Activated T-cell treated with anti-CD3 and anti-CD28 coated beads for 48 hours (primary cell): Measurements from ENCODE around the gene ARHGAP15.

Source experiments
- DNase-seq: peaks from one replicate; pipeline ENCODE4 v3.0.0-alpha.2; 2020; ENCODE audit warnings: low read depth

ARHGAP15 gene

DNA sequence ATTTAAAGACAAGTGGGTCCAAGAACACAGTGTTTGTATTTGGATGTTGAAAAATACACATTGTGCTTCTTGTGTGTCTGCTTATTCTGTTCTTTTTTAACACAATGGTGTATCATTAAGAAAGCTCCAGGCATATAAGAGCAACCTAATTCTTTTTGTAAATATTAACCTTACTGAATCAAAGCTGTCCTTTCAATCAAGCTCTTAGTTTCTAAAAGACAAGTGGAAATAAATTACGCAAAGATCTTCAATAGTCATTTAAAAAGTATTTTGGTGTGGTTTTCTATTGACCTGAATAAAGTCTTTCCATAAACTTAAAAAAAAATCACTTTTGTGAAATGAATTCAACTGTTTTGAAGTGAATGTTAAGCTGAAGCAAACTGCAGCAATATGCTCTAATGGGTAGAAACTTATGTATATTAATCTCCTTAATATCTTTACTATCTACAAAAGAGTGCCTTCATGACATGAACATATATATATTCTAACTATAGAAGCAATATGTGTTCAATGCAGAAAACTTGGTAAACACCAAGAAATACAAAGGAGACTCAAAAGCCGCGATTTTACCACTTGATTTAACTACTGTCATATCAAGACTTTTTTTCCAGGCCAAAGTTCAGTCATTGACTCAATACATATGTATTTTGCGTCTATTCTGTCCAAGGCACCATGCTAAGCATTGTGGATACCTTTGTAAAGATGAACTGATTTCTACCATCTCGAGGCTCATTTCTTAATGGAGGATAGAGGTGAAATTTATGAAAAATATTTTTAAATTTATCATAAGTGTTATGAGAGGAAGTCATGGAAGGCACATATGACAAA lies 97.7 kb downstream of the ARHGAP15 start:
- DNase-seq = no peak

- DNase-seq = no peak
Observed at GRCh38 chr2:143229411-143229810, 100.2 kb downstream of the ARHGAP15 start.

- no peak for DNase-seq
Observed at GRCh38 chr2:143229952-143230351, 100.7 kb downstream of the ARHGAP15 start.

DNA sequence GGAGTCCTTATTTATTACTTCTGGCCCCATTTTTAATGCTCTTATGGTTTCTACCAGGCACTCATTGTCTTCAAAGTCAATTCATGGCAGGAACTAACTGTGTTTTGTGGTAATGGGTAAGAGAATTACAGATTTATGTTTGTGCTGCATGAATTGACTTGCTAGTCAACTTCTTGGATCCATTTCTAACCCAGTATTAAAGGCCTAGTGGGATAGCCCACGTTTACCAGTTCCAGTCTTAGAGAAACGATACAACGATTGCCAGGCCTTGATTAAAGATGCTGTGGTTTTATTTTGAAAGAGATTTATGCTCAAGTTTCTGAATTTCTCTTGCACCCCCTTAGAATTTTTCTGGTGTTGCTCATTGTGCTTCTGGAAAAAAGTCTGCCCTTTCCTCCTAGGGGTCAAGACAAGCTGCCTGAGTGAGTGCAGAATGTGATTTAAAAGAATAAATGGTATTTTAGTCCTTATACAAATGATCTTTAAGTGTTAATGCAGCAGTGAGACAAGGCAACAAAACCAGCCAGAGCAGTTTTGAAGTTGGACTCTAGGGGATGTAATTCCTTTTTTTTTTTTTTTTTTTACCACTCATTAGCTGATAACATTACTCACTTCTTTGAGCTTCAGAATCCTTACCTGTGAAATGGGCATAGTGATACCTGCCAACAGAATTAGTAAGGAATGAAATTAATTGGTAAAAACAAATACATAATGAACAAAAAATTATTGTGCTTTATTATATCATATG lies 101.5 kb downstream of the ARHGAP15 start:
- no peak for DNase-seq

DNA sequence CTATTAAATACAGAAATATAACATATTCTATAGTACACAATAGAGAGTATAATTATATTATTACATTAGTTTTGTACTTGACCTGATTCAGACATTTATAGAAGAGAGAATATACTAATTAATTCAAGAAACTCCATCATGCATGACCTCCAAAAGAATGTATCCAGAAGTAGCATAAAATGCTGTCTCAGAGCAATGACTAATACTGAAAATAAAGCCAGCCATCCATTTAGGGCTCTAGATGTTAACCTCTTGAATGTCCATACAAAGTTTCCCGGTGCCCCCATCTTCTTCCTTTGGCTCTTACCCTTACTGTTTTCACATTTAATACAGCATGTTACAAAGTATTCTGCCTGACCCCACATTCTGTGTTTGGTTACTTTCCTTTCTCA lies 102.0 kb downstream of the ARHGAP15 start:
- no peak for DNase-seq

GRCh38 chr2:143237146-143237777 lies 108.0 kb downstream of the ARHGAP15 start:
- DNase-seq = no peak

- DNase-seq = no peak
Observed at GRCh38 chr2:143241403-143242088, 112.3 kb downstream of the ARHGAP15 start.

GRCh38 chr2:143246246-143246645 lies 117.0 kb downstream of the ARHGAP15 start:
- no peak for DNase-seq

GRCh38 chr2:143246815-143247744 lies 117.9 kb downstream of the ARHGAP15 start:
- no peak for DNase-seq

- no peak for DNase-seq
Observed at GRCh38 chr2:143248631-143249030, 119.4 kb downstream of the ARHGAP15 start.

GRCh38 chr2:143251681-143252080 lies 122.5 kb downstream of the ARHGAP15 start:
- DNase-seq = no peak

GRCh38 chr2:143252138-143252907 lies 123.1 kb downstream of the ARHGAP15 start:
- no peak for DNase-seq

DNA sequence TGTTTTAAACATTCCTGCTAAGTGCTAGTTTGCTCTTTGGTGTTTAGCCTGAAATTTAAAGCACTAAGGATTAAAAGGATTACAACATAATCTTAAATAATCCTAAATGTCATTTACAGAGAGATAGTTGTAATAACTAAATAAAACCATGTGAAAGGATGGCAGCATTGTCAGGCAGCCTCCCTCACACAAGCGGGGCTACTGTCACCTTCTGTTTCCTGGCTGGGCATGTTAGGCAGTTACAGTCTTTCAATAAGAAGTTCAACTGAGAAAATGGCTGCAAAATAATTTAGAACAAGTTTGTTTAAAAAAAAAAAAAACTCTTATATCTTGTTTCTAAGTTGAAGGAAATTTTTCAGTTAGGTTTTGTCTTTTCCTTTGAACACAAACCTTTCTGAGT lies 124.9 kb downstream of the ARHGAP15 start:
- no peak for DNase-seq

GRCh38 chr2:143255086-143255485 lies 125.9 kb downstream of the ARHGAP15 start:
- DNase-seq = no peak

- no peak for DNase-seq
Observed at GRCh38 chr2:143255899-143256298, 126.7 kb downstream of the ARHGAP15 start.

- no peak for DNase-seq
Observed at GRCh38 chr2:143258126-143258892, 129.1 kb downstream of the ARHGAP15 start.

DNA sequence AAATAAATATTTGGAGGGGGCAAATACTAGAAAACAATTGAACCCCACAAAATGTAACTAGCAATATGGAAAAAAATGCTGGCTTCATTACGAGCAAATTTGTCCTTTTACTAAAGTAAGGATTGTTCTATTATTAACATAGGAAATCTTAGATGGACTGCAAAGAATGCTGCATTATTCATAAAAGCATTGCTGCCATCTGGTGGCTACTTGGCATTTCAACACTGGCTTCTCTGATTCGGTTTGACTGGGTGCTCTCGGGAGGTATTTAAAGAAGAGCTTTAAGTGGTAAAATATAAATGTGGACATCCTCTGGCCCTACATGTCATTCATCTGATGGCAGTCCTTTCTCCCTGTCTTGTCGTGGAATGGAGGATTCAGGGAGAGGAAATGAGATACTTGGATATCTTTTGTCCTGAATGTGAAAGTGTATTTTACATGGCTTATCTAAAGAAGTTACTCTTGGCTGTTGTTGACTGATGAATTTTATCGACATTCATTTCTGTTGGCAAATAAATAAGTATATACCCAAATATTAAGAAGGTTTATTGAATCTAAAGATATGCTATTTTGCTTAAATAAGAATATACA lies 130.2 kb downstream of the ARHGAP15 start:
- DNase-seq = peak; percentile 53

DNA sequence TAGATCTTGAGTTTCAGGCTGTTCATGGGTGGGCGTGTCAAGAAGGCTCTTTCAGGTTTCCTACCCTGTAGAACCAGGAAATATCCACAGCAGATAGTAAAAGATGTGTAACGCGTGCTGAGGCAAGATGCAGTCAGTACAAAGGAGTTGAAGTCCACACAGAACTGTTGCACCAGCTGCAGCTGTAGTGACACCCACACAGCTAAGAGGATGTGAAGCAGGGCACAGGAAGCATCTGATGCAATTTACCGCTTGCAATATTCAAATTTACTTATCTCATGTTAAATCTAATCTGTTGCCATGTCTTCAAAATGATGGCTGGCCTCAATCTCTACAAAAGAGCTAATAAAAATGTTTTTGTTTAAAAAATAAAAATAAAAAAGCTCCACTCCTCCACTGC lies 132.8 kb downstream of the ARHGAP15 start:
- peak; percentile 16 for DNase-seq

- DNase-seq = no peak
Observed at GRCh38 chr2:143262389-143262788, 133.2 kb downstream of the ARHGAP15 start.
